Mesenchymal stem cell (in vitro differentiated cells and primary cell): ENCODE results near the gene UEVLD.

ENCODE experiments used
- DNase-seq: peaks from one replicate; pipeline ENCODE4 v3.0.0-alpha.2; 2013
- H2AFZ ChIP-seq: one replicate; pipeline ENCODE4 v1.6.1; 2013; ENCODE audit warnings: low read depth, mild to moderate bottlenecking, control low read depth, inconsistent platforms, low read length, moderate library complexity
- H2AK5ac ChIP-seq: 2 replicates; pipeline ENCODE4 v1.6.1; 2013; ENCODE audit warnings: low read length, moderate library complexity, mild to moderate bottlenecking, inconsistent platforms; ENCODE audit not compliant: severe bottlenecking
- H2BK120ac ChIP-seq: one replicate; pipeline ENCODE4 v1.6.1; 2013; ENCODE audit warnings: low read depth, mild to moderate bottlenecking, inconsistent platforms, low read length, moderate library complexity
- H2BK12ac ChIP-seq, 2 experiments: one replicate each; pipeline ENCODE4 v1.6.1; 2013; ENCODE audit warnings: inconsistent platforms in 2 of 2, low read length in 2 of 2, mild to moderate bottlenecking in 2 of 2, moderate library complexity in 2 of 2, control low read depth in 1 of 2
- H2BK15ac ChIP-seq: one replicate; pipeline ENCODE4 v1.6.1; 2013; ENCODE audit warnings: mild to moderate bottlenecking, low read depth, inconsistent platforms; ENCODE audit not compliant: poor library complexity, severe bottlenecking
- H2BK5ac ChIP-seq: 2 replicates; pipeline ENCODE4 v1.6.1; 2013; ENCODE audit warnings: low read depth, mild to moderate bottlenecking, low read length, control low read depth, inconsistent platforms; ENCODE audit not compliant: poor library complexity, severe bottlenecking
- H3K14ac ChIP-seq, 2 experiments: one replicate each; pipeline ENCODE4 v1.6.1; 2013; ENCODE audit warnings: inconsistent platforms in 2 of 2, low read length in 2 of 2, control low read depth in 1 of 2, mild to moderate bottlenecking in 1 of 2, moderate library complexity in 1 of 2
- H3K18ac ChIP-seq, 2 experiments: one replicate each; pipeline ENCODE4 v1.6.1; 2013; ENCODE audit warnings: inconsistent platforms in 2 of 2, low read length in 2 of 2, control low read depth in 1 of 2, low read depth in 1 of 2, mild to moderate bottlenecking in 1 of 2
- H3K23ac ChIP-seq, 2 experiments: one replicate each; pipeline ENCODE4 v1.6.1; 2013; ENCODE audit warnings: inconsistent platforms in 2 of 2, low read length in 2 of 2, mild to moderate bottlenecking in 2 of 2, moderate library complexity in 2 of 2, control low read depth in 1 of 2
- H3K27ac ChIP-seq: 2 replicates; pipeline ENCODE4 v1.5.1; 2013; ENCODE audit warnings: mild to moderate bottlenecking, moderate library complexity, low read length, control low read depth, inconsistent platforms; ENCODE audit not compliant: poor library complexity, severe bottlenecking
- H3K27me3 ChIP-seq, 2 experiments: 2 replicates each; pipeline versions ENCODE4 v1.6.1 to v1.7.0; 2013; ENCODE audit warnings: low read length in 2 of 2, mild to moderate bottlenecking in 2 of 2, moderate library complexity in 2 of 2, control low read depth in 1 of 2, inconsistent platforms in 1 of 2; ENCODE audit not compliant: control insufficient read depth in 1 of 2, insufficient read depth in 1 of 2
- H3K36me3 ChIP-seq, 2 experiments: 2 replicates each; pipeline versions ENCODE4 v1.6.1 to v1.7.0; 2013; ENCODE audit warnings: low read length in 2 of 2, control low read depth in 1 of 2, inconsistent platforms in 1 of 2, low read depth in 1 of 2, mild to moderate bottlenecking in 1 of 2; ENCODE audit not compliant: insufficient read depth in 2 of 2, control insufficient read depth in 1 of 2
- H3K4ac ChIP-seq, 2 experiments: one replicate each; pipeline ENCODE4 v1.6.1; 2013; ENCODE audit warnings: inconsistent platforms in 2 of 2, low read length in 2 of 2, mild to moderate bottlenecking in 2 of 2, moderate library complexity in 2 of 2, control low read depth in 1 of 2, low read depth in 1 of 2
- H3K4me1 ChIP-seq: 2 replicates; pipeline ENCODE4 v1.6.1; 2013; ENCODE audit warnings: low read depth, low read length, control low read depth; ENCODE audit not compliant: control insufficient read depth, insufficient read depth
- H3K4me2 ChIP-seq: 2 replicates; pipeline ENCODE4 v1.6.1; 2013; ENCODE audit warnings: low read length, mild to moderate bottlenecking, inconsistent platforms; ENCODE audit not compliant: poor library complexity, severe bottlenecking
- H3K4me3 ChIP-seq, 2 experiments: 2 replicates each; pipeline versions ENCODE4 v1.5.1 to v1.7.0; 2013; ENCODE audit warnings: low read length in 2 of 2, mild to moderate bottlenecking in 2 of 2, control low read depth in 1 of 2, low read depth in 1 of 2; ENCODE audit not compliant: insufficient read depth in 1 of 2
- H3K79me1 ChIP-seq: replicated peaks from 2 replicates; pipeline ENCODE4 v1.6.1; 2013; ENCODE audit warnings: mild to moderate bottlenecking, control low read depth, low read length, inconsistent platforms; ENCODE audit not compliant: poor library complexity, severe bottlenecking
- H3K9ac ChIP-seq: 2 replicates; pipeline ENCODE4 v1.7.0; 2013; ENCODE audit warnings: mild to moderate bottlenecking, low read length, moderate library complexity
- H3K9me3 ChIP-seq: 2 replicates; pipeline ENCODE4 v1.7.0; 2013; ENCODE audit warnings: mild to moderate bottlenecking, low read length; ENCODE audit not compliant: control insufficient read depth
- H4K8ac ChIP-seq: one replicate; pipeline ENCODE4 v1.6.1; 2013; ENCODE audit warnings: inconsistent platforms, mild to moderate bottlenecking, low read length, moderate library complexity
- H4K91ac ChIP-seq: one replicate; pipeline ENCODE4 v1.6.1; 2013; ENCODE audit warnings: mild to moderate bottlenecking, low read length, inconsistent platforms
- WGBS: methylation state at CpG from one replicate; pipeline ENCODE4 v1.1.7; 2013; ENCODE audit warnings: mixed read lengths; 5-methylcytosine and 5-hydroxymethylcytosine counted together

UEVLD gene

DNA sequence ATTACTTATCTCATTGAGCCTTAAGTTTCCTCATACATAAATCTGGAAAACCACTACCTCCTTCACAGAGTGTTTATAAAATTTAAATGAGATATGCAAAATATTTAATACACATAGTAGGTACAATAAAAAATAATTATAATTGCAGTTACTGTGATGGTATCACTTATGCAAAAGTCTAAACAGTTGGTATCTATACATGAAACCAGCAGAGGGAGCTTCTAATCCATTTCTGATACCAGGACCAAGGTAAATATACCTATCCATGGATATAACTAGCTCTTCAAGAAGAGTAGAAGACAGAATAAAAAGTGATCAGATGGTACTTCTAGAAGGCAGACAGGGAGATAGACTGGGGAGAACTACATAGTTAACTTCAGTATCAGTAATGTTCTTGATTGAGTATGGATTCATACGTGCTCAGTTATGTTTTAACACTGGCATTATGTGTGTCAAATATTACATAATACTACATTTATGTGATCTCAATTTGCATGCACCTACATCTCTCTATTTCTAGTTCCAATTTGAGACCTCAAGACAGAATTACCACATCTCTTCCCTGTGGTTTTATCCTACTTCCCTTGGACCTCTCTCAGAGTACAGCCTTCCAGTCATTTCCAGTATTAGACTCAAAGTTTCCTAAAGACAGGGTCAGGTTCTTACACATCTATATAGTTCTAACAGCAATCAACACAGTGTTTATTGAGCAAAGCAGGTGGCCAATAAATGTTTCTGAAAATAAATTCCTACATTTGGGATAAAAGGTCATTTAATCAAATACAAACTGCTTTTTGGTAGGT, 48.1 kb downstream of the UEVLD start:
- DNase-seq, result peak; percentile 21
- no peak overlapping the region for H3K18ac ChIP-seq
- H2BK12ac ChIP-seq, result no peak overlapping the region
- no peak overlapping the region for H4K8ac ChIP-seq
- no peak overlapping the region for H3K14ac ChIP-seq
- no peak overlapping the region for H3K23ac ChIP-seq
- H4K91ac ChIP-seq, result no peak overlapping the region
- no peak overlapping the region for H3K4me3 ChIP-seq
- no CpG with 5 or more reads among the region's 1 CpG for WGBS
- no peaks in the 10 kb centered on the region for H3K9me3 ChIP-seq
- peaks cover 1% of the 10 kb centered on the region for H3K4me1 ChIP-seq
- H3K79me1 ChIP-seq, result peaks cover 2% of the 10 kb centered on the region
- no peak overlapping the region for H3K27ac ChIP-seq
- H2BK120ac ChIP-seq, result no peak overlapping the region
- no peak overlapping the region for H2BK15ac ChIP-seq
- peaks cover 14 to 54% of the 10 kb centered on the region in 2 experiments for H3K36me3 ChIP-seq
- no peak overlapping the region for H3K4ac ChIP-seq
- no peak overlapping the region for H2AFZ ChIP-seq
- H2BK5ac ChIP-seq, result no peak overlapping the region
- no peak overlapping the region for H2AK5ac ChIP-seq
- H3K4me2 ChIP-seq, result no peak overlapping the region
- H3K9ac ChIP-seq, result no peak overlapping the region
- no peaks in the 10 kb centered on the region for H3K27me3 ChIP-seq

DNA sequence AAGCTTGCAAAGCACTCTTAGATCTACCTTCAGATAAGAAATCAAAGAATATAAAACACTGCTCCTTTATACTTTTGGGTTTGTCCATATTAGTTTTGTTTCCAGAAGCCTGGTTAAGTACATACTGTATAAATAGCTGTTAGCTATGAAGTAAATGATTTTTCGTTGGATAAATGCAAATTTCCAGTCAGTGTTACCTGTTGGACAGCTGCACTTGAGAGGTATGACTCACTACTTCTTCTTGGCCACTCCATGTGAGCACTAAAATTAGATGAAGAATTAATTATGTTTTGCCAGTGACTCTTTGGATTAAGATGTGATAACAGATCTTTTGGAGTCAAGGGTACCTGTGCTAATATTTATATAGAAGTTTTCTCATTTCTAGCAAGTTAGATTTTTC, 52.3 kb downstream of the UEVLD start:
- Histone ChIP-seq H3K27ac (no peak overlapping the region), H2AFZ (no peak overlapping the region)

DNA sequence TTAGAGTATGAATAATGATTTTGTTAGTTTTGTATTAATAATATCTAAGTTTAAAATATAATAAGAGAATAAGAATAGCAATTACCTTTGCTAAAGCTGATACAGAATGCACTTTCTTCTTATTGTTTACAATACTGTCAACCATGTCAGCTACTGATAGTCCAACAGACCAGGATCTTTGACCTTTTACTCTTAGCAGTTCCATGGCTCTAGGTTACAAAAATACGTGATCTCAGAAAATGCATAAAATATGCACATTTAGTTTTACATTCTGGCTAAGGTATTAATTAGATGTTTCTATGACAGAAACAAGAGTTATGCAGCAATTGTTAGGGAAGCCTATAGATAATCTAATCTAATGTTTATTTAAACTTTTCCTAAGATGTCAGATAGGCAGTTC, 54.3 kb downstream of the UEVLD start:
- Histone ChIP-seq H3K36me3 (peaks cover 9 to 55% of the 10 kb centered on the region in 2 experiments), H3K27me3 (no peaks in the 10 kb centered on the region)
- no peak for DNase-seq

More for the DNA sequence above, 52.3 kb downstream of the UEVLD start:
- H3K23ac ChIP-seq, result no peak overlapping the region
- H3K18ac ChIP-seq, result no peak overlapping the region
- H3K4me1 ChIP-seq, result no peaks in the 10 kb centered on the region
- no peak overlapping the region for H3K4me3 ChIP-seq
- H2BK120ac ChIP-seq, result no peak overlapping the region
- H3K9me3 ChIP-seq, result no peaks in the 10 kb centered on the region
- no peak overlapping the region for H3K4me2 ChIP-seq
- no peak overlapping the region for H4K8ac ChIP-seq
- H4K91ac ChIP-seq, result no peak overlapping the region
- H2AK5ac ChIP-seq, result no peak overlapping the region
- 92% methylated on average over 1 of the region's 1 CpG for WGBS
- peaks cover 9 to 64% of the 10 kb centered on the region in 2 experiments for H3K36me3 ChIP-seq
- no peak for DNase-seq
- no peak overlapping the region for H2BK15ac ChIP-seq
- H3K14ac ChIP-seq, result no peak overlapping the region
- H3K79me1 ChIP-seq, result peaks cover 4% of the 10 kb centered on the region
- H3K4ac ChIP-seq, result no peak overlapping the region
- no peak overlapping the region for H2BK5ac ChIP-seq
- H2BK12ac ChIP-seq, result no peak overlapping the region
- no peaks in the 10 kb centered on the region for H3K27me3 ChIP-seq
- no peak overlapping the region for H3K9ac ChIP-seq

DNA sequence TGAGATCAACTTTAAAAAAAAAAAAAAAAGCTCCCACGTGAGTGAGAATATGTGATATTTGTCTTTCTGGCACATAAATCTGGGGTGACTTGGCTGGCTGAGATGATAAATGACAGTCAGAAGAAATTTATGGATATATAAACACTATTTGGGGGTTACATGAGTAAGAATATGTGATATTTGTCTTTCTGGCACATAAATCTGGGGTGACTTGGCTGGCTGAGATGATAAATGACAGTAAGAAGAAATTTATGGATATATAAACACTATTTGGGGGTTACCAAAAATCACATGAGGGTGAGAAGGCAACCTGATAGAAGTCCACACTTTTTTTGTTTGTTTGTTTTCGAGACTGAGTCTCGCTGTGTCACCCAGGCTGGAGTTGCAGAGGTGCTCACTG, 55.2 kb downstream of the UEVLD start:
- Histone ChIP-seq H2AK5ac (no peak overlapping the region), H4K91ac (no peak overlapping the region), H2BK5ac (no peak overlapping the region), H4K8ac (no peak overlapping the region), H3K4me3 (no peak overlapping the region), H3K4ac (no peak overlapping the region), H3K4me2 (no peak overlapping the region), H2BK15ac (no peak overlapping the region), H3K14ac (no peak overlapping the region), H3K4me1 (peaks cover 4% of the 10 kb centered on the region), H3K79me1 (peaks cover 8% of the 10 kb centered on the region), H2BK12ac (no peak overlapping the region), H3K27ac (no peak overlapping the region), H3K23ac (no peak overlapping the region), H3K9ac (no peak overlapping the region), H3K9me3 (no peaks in the 10 kb centered on the region), H3K36me3 (peaks cover 7 to 55% of the 10 kb centered on the region in 2 experiments), H3K27me3 (no peaks in the 10 kb centered on the region), H2AFZ (no peak overlapping the region), H2BK120ac (no peak overlapping the region), H3K18ac (no peak overlapping the region)
- DNase-seq, result no peak
- 97% methylated on average over 3 of the region's 3 CpGs for whole genome bisulfite sequencing

More for the DNA sequence above, 54.3 kb downstream of the UEVLD start:
- no peak overlapping the region for H4K91ac ChIP-seq
- H3K9ac ChIP-seq, result no peak overlapping the region
- no peak overlapping the region for H3K4ac ChIP-seq
- H3K4me1 ChIP-seq, result no peaks in the 10 kb centered on the region
- H3K9me3 ChIP-seq, result no peaks in the 10 kb centered on the region
- no peak overlapping the region for H2BK5ac ChIP-seq
- no peak overlapping the region for H3K18ac ChIP-seq
- H3K27ac ChIP-seq, result no peak overlapping the region
- H2AFZ ChIP-seq, result no peak overlapping the region
- WGBS, result no CpG with 5 or more reads among the region's 1 CpG
- H3K4me3 ChIP-seq, result no peak overlapping the region
- no peak overlapping the region for H2BK120ac ChIP-seq
- peaks cover 4% of the 10 kb centered on the region for H3K79me1 ChIP-seq
- H2AK5ac ChIP-seq, result no peak overlapping the region
- H2BK15ac ChIP-seq, result no peak overlapping the region
- H3K4me2 ChIP-seq, result no peak overlapping the region
- no peak overlapping the region for H3K14ac ChIP-seq
- H2BK12ac ChIP-seq, result no peak overlapping the region
- no peak overlapping the region for H4K8ac ChIP-seq
- no peak overlapping the region for H3K23ac ChIP-seq
